Endothelial cell (in vitro differentiated cells): ENCODE results near the gene FOXP2. TPM values are rescaled to one million over a fixed set of nuclear protein-coding genes. Genes with fewer than 3 reads are reported as not detected.
"Not testable (repeated sequence)": the region's sequence is repeated elsewhere in the genome, so short reads cannot be mapped to it uniquely, and the experiment has no call there.

Experiments used
- DNase-seq: peaks from one replicate; pipeline ENCODE4 v3.0.0; 2021; ENCODE audit warnings: low spot score
- H3K27ac Mint-ChIP-seq: one replicate; pipeline ENCODE4 v1.8.0; 2021; ENCODE audit warnings: mixed read lengths, inconsistent platforms; ENCODE audit not compliant: unreplicated experiment
- H3K27me3 Mint-ChIP-seq: one replicate; pipeline ENCODE4 v1.8.0; 2021; ENCODE audit warnings: mild to moderate bottlenecking, moderate library complexity, mixed read lengths, inconsistent platforms; ENCODE audit not compliant: unreplicated experiment
- H3K36me3 Mint-ChIP-seq: one replicate; pipeline ENCODE4 v1.8.0; 2021; ENCODE audit warnings: mild to moderate bottlenecking, low read depth, mixed read lengths, inconsistent platforms; ENCODE audit not compliant: unreplicated experiment
- H3K4me1 Mint-ChIP-seq: one replicate; pipeline ENCODE4 v1.8.0; 2021; ENCODE audit warnings: mild to moderate bottlenecking, mixed read lengths, inconsistent platforms; ENCODE audit not compliant: unreplicated experiment
- H3K4me3 Mint-ChIP-seq: one replicate; pipeline ENCODE4 v1.8.0; 2021; ENCODE audit warnings: mild to moderate bottlenecking, mixed read lengths, inconsistent platforms; ENCODE audit not compliant: unreplicated experiment
- H3K9me3 Mint-ChIP-seq: one replicate; pipeline ENCODE4 v1.8.0; 2021; ENCODE audit warnings: mixed read lengths, inconsistent platforms; ENCODE audit not compliant: unreplicated experiment
- total RNA-seq: library from RNA; stranded (reverse); fragmentation: NEBNext Ultra II Directional; extraction: Animal tissue kit (Norgen Biotek cat#: 25700); gene quantifications from one replicate; pipeline ENCODE4 v1.2.1, GENCODE V29; 2021; ENCODE audit not compliant: unreplicated experiment
- TF ChIP-seq, protein P1 (sequence below): fragments of 200-600 bp; sonication (generic); IDR thresholded peaks from one replicate; pipeline ENCODE4 v1.5.0; 2021; ENCODE audit warnings: antibody characterized with exemption; ENCODE audit not compliant: unreplicated experiment

The FOXP2 gene
- total RNA-seq, 1 donor from 2014 or later = 9.1 TPM

DNA sequence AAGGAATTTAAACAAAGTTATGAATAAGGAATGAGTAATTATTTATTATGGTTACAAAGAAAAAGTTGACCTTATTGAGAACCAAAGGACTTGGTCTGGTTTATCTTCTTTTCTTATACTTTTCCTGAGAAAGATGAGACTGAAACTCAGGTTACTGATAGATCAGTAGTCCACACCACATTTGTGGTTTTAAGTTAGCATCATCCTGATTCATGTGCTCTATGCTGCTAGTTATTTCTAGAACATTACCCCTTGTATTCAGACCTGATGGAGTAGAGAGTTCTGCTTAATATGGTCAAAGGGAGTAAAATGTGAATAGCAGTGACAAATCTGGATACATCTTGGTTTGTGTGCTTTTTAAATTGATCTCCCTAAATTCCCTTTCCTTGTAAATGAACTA, 63.8 kb downstream of the FOXP2 start:
- Mint-ChIP-seq H3K9me3 (no peaks in the 10 kb centered on the region), H3K4me3 (no peak overlapping the region), H3K27me3 (peaks cover 3% of the 10 kb centered on the region), H3K4me1 (no peaks in the 10 kb centered on the region), H3K36me3 (no peaks in the 10 kb centered on the region), H3K27ac (no peak overlapping the region)
- TF ChIP-seq, protein P1, sequence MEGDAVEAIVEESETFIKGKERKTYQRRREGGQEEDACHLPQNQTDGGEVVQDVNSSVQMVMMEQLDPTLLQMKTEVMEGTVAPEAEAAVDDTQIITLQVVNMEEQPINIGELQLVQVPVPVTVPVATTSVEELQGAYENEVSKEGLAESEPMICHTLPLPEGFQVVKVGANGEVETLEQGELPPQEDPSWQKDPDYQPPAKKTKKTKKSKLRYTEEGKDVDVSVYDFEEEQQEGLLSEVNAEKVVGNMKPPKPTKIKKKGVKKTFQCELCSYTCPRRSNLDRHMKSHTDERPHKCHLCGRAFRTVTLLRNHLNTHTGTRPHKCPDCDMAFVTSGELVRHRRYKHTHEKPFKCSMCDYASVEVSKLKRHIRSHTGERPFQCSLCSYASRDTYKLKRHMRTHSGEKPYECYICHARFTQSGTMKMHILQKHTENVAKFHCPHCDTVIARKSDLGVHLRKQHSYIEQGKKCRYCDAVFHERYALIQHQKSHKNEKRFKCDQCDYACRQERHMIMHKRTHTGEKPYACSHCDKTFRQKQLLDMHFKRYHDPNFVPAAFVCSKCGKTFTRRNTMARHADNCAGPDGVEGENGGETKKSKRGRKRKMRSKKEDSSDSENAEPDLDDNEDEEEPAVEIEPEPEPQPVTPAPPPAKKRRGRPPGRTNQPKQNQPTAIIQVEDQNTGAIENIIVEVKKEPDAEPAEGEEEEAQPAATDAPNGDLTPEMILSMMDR = no peak
- DNase-seq = no peak

DNA sequence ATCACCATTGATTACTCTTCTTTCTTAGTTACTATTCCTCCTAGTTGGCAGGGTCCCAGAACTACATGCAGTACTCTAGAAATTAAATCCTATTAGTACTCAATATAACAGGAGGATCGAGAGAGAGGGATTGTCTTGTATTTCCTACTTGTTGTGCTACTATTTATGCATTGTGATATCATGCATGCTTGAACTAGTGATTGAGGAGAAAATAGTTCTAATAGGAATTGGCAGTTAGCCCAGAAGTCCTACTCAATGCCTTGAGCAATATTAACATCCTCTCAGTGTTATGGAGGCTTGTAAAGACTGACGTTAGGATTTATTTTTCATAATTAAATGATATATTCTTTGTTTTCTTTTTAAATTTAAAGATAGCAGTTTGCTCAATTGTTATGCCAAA, 67.4 kb downstream of the FOXP2 start:
- H3K9me3 Mint-ChIP-seq = no peaks in the 10 kb centered on the region
- DNase-seq = no peak
- H3K36me3 Mint-ChIP-seq = peaks cover 5% of the 10 kb centered on the region
- no peak overlapping the region for H3K27ac Mint-ChIP-seq
- H3K27me3 Mint-ChIP-seq = peaks cover 2% of the 10 kb centered on the region
- H3K4me3 Mint-ChIP-seq = no peak overlapping the region
- no peaks in the 10 kb centered on the region for H3K4me1 Mint-ChIP-seq
- TF ChIP-seq, protein P1 = no peak

DNA sequence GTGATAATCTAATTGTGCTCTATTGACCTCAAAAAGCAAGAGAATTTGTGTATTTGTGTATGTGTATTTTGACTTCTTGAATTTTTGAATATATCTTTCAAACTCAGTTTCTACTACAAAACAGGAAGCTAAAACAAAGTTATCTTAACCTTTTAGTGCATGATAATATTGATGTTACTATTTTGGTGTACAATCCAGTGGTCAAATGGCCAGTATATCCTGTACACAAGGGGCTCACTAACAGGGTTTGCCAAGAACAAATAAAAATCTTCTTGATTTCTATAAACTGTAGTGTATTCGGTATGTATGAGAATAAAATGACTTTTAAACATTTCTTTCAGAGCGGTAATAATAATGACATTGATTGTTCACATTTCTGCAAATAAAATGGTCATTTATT, 69.6 kb downstream of the FOXP2 start:
- Mint-ChIP-seq H3K4me1 (no peaks in the 10 kb centered on the region), H3K4me3 (no peak overlapping the region), H3K36me3 (peaks cover 12% of the 10 kb centered on the region), H3K27ac (no peak overlapping the region), H3K9me3 (peaks cover 9% of the 10 kb centered on the region), H3K27me3 (no peaks in the 10 kb centered on the region)
- no peak for DNase-seq
- TF ChIP-seq, protein P1 = no peak

DNA sequence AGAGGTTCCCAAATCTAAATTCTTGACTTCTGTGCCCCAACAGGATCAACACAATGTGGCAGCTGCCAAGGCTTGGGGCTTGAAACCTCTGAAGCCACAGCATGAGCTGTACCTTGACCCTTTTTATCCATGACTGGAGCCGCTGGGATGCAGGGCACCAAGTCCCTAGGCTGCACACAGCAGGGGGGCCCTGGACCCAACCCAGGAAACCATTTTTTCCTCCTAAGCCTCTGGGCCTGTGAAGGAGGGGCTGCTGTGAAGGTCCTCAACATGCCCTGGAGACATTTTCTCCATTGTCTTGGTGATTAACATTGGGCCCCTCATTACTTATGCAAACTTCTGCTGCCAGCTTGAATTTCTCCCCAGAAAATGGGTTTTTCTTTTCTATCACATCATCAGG, 72.6 kb downstream of the FOXP2 start:
- TF ChIP-seq, protein P1 = no peak
- no peaks in the 10 kb centered on the region for H3K4me1 Mint-ChIP-seq
- H3K27me3 Mint-ChIP-seq = no peaks in the 10 kb centered on the region
- H3K27ac Mint-ChIP-seq = no peak overlapping the region
- H3K9me3 Mint-ChIP-seq = peaks cover 9% of the 10 kb centered on the region
- H3K4me3 Mint-ChIP-seq = no peak overlapping the region
- peaks cover 12% of the 10 kb centered on the region for H3K36me3 Mint-ChIP-seq
- DNase-seq = no peak

DNA sequence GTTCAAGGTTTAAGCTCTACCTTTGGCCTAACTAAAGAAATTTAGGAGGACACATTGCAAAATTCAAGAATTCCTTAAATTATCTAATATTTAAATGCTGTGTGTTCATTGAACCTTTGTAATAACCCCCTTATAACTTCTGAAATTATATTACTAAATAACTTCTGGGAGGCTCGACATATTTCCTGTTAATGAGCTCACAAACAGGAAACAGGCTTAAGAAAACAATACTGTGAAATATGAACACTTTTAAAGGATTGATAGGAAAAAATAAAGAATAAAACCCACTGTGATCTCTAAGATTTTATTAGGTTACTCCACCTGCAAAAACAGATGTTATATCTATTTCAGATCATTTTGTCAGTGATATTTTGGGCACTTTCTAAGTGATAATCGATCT, 74.1 kb downstream of the FOXP2 start:
- DNase-seq = no peak
- H3K4me3 Mint-ChIP-seq = no peak overlapping the region
- H3K27ac Mint-ChIP-seq = no peak overlapping the region
- peaks cover 9% of the 10 kb centered on the region for H3K9me3 Mint-ChIP-seq
- H3K4me1 Mint-ChIP-seq = no peaks in the 10 kb centered on the region
- H3K36me3 Mint-ChIP-seq = peaks cover 12% of the 10 kb centered on the region
- TF ChIP-seq, protein P1 = no peak
- H3K27me3 Mint-ChIP-seq = no peaks in the 10 kb centered on the region

- H3K27ac Mint-ChIP-seq, H3K9me3 Mint-ChIP-seq, H3K36me3 Mint-ChIP-seq, H3K4me3 Mint-ChIP-seq, H3K4me1 Mint-ChIP-seq, DNase-seq, H3K27me3 Mint-ChIP-seq: not testable (repeated sequence)
Observed at GRCh38 chr7:114497491-114497890, 82.9 kb downstream of the FOXP2 start.
